Bronchial epithelial cell (primary cell): ENCODE data around the gene ELOF1. TPM values are rescaled to one million over a fixed set of nuclear protein-coding genes. Genes with fewer than 3 reads are reported as not detected.

Experiments used
- DNase-seq: peaks from one replicate; pipeline ENCODE4 v3.0.0-alpha.2; 2010; ENCODE audit warnings: low read depth
- FAIRE-seq: peaks from 2 replicates; lab custom pipeline; 2011; peaks lifted over from hg19 to GRCh38; lab: Jason Lieb, UNC
- H3K27me3 ChIP-seq: 2 replicates; pipeline ENCODE4 v1.5.1; 2011; ENCODE audit warnings: low read length; ENCODE audit not compliant: control insufficient read depth, insufficient read depth
- H3K36me3 ChIP-seq: 2 replicates; pipeline ENCODE4 v1.5.1; 2011; ENCODE audit warnings: low read length; ENCODE audit not compliant: control insufficient read depth, insufficient read depth
- H3K4me3 ChIP-seq: 2 replicates; pipeline ENCODE4 v1.5.1; 2011; ENCODE audit warnings: mild to moderate bottlenecking, low read depth, low read length, control low read depth
- CTCF ChIP-seq: IDR thresholded peaks from 2 replicates; pipeline ENCODE4 v1.5.1; 2011; ENCODE audit warnings: mild to moderate bottlenecking, moderate library complexity, low read length, control low read depth, inconsistent platforms; ENCODE audit not compliant: insufficient read depth, severe bottlenecking
- total RNA-seq: library from RNA; depleted of rRNA; stranded (reverse); fragments of >200 nt; gene quantifications from 2 replicates; pipeline ENCODE4 v1.2.1, GENCODE V29; 2014

The ELOF1 gene
- total RNA-seq, 1 donor from 2014 or later, result 20.3 TPM

DNA sequence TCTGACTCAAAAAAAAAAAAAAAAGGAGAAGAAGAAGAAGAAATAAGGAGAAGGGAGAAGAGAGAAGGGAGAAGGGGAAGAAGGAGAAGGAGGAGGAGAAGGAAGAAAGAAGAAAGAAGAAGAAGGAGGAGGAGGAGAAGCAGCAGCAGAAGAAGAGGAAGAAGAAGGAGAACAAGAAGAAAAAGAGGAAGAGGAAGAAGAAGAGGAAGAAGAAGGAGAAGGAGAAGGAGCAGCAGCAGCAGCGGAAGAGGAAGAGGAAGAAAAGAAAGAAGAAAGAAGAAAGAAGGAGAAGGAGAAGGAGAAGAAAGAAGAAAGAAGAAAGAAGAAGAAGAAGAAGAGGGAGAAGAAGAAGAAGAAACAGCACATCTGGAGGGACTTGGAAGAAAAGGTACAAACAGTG lies 24.5 kb downstream of the ELOF1 start:
- no peak for TF ChIP-seq CTCF
- peaks cover 3% of the 10 kb centered on the region for H3K27me3 ChIP-seq
- no peak overlapping the region for H3K4me3 ChIP-seq
- H3K36me3 ChIP-seq, result no peaks in the 10 kb centered on the region
- FAIRE-seq (no peak), DNase-seq (no peak)

GRCh38 chr19:11530432-11530831 lies 28.6 kb downstream of the ELOF1 start:
- FAIRE-seq (no peak), DNase-seq (peak; percentile 76)
- TF ChIP-seq CTCF, result peak; percentile 56
- H3K27me3 ChIP-seq, result no peaks in the 10 kb centered on the region
- no peaks in the 10 kb centered on the region for H3K36me3 ChIP-seq
- no peak overlapping the region for H3K4me3 ChIP-seq

DNA sequence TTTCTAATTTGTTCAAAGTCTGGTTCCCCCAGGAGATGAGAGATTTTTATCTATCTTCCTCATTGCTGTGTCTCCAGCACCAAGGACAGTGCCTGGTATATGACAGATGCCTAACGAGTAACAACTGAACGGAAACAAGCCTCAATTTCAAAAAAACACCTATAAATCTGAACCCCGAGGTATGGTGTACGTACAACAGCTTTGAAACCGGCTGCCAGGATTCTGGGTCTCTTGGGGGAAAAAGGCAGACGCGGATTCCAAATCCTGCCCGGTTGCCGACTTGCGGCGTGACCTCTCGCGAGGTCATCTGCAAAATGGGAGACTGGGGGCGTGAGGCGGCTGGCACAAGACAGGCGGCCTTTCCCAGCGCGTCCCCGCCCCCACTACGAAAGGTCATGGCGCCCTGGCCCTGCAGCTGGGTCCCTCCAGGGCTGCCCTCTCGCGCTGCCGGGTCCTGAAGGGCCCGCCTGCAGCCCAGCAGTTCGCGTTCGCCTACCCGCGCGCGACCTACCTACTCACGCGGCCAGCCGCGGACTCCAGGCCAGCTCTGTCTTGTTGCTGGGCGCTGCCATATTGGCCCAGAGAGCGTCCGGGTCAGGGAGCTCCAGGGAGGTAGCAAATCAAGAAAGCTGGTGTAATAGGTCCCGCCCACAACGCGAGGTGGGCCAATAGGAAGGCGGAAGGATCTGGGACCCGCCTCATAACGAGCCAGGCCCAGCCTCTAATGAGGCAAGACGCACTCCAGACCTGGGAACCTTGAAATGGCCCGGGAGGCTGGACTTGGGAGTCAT lies 30.3 kb downstream of the ELOF1 start, which contains the start of gene ECSIT:
TSS of gene ECSIT (minus strand) at position 584 of the 791 bp plus-strand sequence. CDS start 9,964 bp downstream, outside the sequence.
- Histone ChIP-seq H3K36me3 (no peaks in the 10 kb centered on the region), H3K4me3 (peak within 1 kb of the TSS; percentile 89), H3K27me3 (no peaks in the 10 kb centered on the region)
- FAIRE-seq, result no peak
- DNase-seq, result peak; percentile 95
- TF ChIP-seq CTCF, result no peak

DNA sequence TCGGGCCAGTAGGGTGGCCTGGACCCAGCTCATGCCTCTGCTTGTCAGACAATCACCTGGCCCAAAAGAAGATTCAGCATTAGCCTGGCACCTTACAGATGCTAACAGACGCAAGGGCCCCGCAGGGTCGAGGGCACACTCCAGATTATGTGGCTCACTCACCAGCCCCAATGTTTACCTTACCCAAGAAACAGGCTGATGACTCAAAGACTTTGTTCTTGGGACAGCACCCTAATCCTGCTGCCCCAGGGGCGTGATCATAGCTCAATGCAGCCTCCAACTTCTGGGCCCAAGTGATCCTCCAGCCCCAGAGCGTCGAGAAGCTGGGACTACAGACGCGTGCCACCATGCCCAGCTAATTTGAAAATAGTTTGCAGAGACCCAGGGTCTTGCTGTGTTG lies 39.9 kb downstream of the ELOF1 start:
- TF ChIP-seq CTCF, result no peak
- Histone ChIP-seq H3K27me3 (no peaks in the 10 kb centered on the region), H3K4me3 (no peak overlapping the region), H3K36me3 (peaks cover 2% of the 10 kb centered on the region)
- FAIRE-seq (no peak), DNase-seq (peak; percentile 45)

- Histone ChIP-seq H3K27me3 (no peaks in the 10 kb centered on the region), H3K36me3 (peaks cover 2% of the 10 kb centered on the region), H3K4me3 (no peak overlapping the region)
- DNase-seq, result no peak
- no peak for TF ChIP-seq CTCF
- FAIRE-seq, result no peak
Measured at GRCh38 chr19:11513946-11514345, 45.1 kb downstream of the ELOF1 start.
